NCI-H2029 (cell line): ENCODE measurements around the gene COL9A2.

Source experiments
- DNase-seq: peaks from one replicate; lab custom pipeline; 2025; lab: John Stamatoyannopoulos, UW

COL9A2 gene

DNA sequence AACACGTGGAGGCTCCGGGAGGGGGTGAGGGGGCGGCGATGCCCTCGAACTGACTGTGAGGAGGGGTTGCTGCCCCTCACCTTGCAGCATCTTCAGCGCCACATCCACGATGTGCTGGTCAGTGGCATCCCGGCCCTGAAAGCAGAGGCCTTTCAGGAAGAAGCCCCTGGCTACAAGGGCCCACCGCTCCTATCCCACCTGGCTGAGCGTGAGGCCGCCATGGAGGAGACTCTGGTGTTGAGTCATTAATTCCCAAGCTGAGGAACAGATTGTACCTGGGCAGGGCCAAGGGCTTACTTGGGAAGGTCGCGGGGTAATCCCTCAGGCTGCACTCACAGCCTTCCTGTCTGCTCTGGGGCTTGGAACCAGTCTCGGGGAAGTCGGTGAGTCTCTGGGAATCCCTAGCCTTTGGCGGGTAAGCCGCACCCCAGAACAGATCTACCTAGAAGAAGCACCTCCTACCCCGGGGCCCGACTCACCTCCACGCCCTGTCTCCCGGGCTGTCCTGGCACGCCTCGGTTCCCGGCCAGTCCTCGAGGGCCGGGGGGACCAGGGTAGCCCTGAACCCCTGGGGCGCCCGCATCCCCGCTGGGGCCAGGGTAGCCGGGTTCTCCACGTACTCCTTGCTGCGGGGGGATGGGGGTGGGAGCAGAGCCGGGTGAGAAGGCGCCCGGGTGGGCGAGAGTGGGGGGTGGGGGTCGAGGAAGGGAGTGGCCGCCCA is 13.9 kb downstream of the COL9A2 start:
- no peak for DNase-seq

GRCh38 chr1:40302475-40302874 is 14.6 kb downstream of the COL9A2 start:
- DNase-seq = no peak

DNA sequence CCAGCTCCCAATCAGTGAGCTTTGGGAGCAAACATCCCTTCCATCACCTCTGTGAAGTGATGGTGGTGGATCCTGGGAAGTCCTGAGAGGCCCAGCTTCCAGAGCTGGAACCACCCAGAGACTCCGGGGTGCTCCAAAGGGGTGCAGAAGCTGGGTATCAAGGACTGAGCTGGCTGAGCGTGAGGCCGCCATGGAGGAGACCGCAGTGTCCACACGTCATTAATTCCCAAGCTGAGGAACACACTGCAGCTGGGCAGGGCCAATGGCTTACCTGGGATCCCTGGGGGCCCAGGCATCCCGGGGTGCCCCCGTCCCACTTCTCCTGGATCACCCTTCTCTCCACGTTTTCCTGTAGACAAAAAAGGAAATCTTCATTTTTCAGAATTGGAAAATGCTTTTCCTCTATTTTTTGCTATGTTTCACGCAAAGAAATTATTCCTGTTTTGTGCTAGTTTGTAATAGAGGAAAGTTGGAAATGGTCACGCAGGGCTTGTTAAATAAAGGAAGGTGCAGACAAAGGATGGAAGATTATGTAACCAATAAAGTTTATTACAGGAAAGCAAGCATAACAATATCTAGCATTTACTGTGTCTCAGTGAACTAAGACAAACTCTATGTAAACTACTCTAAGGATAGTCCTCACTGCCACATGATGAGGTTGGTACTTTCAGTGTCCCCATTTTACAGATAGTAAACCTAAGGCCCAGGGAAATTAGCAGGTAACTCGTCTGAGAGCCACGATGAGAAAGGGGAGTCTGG is 15.4 kb downstream of the COL9A2 start:
- DNase-seq = no peak

DNA sequence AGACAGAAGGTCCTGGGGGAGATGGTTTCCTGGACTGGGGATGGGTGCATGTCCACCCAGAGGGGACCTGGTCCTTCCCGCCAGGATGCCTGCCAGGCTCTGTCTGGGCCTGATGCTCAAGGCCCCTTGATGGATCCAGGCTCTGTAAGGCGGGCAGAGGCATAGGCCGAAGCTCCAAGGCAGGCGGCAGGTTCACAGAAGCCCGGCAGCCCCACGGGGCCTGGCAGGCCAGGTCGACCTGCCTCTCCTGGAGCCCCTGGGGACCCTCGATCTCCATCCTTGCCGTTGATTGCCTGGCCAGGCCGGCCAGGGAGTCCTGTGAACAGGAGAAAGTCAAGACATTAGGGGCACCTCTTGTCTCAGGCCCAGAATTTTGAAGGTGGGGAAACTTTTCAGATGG is 16.0 kb downstream of the COL9A2 start:
- no peak for DNase-seq

- DNase-seq = no peak
Measured at GRCh38 chr1:40300651-40301050, 16.4 kb downstream of the COL9A2 start.

GRCh38 chr1:40300249-40300567 is 16.9 kb downstream of the COL9A2 start:
- no peak for DNase-seq

- no peak for DNase-seq
Measured at GRCh38 chr1:40299366-40300248, 17.5 kb downstream of the COL9A2 start.

DNA sequence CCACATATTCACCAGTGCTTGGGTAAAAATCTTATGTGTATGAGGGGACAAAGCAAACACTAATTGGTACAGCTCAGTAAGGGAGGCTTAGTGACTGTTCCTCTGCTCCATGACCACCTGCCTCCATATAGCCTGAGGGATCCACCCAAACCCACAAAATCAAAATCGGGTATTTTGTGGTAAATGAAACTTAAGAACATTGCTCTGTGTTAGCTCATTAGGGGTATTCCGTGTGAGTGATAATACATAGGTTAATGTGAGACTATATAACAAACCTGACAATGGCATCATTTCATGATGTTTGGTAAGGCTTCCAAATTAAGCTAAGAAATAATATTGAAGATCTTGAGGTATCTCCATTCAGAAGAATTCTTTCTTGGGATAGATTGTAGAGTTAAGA is 25.8 kb downstream of the COL9A2 start:
- no peak for DNase-seq

GRCh38 chr1:40281853-40282252 is 35.2 kb downstream of the COL9A2 start:
- DNase-seq = peak; percentile 100

DNA sequence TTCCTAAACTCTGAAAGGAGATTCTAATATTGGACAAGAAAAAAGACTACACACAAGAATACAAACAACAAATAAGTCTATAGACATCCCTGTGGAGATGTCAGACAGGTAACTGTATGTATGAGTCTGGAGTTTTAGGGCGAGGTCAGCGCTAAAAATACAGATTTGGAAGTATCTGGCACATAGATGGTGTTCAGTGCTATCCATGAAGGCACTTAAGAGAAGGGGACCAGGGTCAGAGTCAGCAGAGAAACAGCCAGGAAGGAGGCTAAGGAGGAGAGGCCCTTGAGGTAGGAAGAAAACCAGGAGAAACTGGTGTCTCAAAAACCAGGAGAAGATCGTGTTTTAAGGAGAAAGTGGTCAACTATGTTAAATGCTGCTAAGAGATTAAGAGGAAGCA is 41.0 kb downstream of the COL9A2 start:
- no peak for DNase-seq

DNA sequence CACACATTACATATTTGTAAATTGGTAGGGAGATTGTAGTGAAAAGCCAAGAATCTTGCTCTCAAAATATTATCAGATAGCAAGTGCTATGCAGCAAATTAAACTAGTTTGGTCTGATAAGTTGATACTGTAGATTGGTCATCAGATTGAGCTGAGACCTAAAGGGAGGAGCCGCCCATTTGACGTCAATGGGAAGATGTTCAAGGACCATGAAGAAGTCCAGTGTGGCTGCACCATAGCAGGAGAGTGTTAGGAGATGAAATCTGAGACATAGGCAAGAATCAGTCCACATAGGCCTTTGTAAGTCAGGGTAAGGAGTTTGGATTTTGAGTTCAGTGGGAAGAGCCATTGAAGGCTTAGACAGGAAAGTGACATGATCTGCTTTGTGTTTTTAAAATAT is 42.8 kb downstream of the COL9A2 start:
- DNase-seq = no peak

GRCh38 chr1:40273547-40274166 is 43.4 kb downstream of the COL9A2 start:
- no peak for DNase-seq

DNA sequence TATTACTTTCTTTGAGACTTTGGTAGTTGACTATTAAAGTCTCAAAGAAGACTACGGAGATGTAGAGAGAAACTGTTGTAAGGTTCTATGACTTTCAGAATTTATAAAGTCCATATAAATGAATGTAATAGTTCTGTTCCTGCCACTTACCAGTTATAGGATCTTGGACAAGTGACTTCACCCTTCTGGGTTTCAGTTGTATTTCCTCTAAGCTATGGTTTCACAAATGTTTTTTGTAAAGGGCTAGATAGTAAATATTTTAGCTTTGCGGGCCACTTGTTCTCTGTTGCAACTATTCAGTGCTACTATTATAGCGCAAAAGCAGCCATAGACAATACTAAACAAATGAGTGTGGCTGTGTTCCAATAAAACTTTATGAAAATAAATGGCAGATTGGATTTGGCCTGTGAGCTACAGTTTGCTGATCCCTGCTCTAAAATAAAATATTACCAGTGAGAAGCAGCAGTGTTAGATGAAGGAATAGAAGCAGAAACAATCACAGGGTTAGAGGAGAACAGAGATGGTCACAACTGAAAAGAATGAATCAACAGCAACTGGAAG is 44.4 kb downstream of the COL9A2 start:
- DNase-seq = no peak

DNA sequence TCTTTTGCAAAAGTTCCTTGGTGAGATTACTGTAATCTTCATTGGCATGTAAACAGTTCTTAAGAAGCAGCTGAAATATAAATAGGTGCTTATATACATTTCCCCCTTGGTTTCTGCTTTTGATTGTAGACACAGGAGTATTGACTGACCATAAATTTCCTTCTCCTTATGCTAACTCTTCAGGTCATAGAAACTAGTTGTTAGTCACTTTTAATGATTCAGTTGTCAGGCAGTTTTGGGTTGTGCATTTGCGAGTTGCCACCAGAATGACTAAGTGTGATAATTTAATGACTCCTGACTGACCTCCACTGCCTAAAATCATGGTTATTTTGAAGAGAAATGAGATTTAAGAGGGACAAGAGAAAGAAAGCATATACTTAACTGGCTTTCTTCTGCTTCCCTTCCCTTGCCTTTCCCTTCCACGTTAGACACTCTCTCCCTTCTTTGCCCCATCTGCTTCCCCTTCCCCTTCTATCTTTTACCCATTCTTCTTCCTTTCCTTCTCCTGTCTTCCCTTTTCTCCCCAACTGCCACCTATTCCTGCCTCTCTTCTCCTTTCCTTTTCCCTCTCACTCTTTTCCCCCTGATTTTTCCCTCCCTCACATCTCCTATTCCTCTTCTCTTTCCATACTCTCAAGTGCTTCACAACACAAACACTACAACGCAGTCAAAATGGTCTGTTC is 46.8 kb downstream of the COL9A2 start:
- no peak for DNase-seq

DNA sequence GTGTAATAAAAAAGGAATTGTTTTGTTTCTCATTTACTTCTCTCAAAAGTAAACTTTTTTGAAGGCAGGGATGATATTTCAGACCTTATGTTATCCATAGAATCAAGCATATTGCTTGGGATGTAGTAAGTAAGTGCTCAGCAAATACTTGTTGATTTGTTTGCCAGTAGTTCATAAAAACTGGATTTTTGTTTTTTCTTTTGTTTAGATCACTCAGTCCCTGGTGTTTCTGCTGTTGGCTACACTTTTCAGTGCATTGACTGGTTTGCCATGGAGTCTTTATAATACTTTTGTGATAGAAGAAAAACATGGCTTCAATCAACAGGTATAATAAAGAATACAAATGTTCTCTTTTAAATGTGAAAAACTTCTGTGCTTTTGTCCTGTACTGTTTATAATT is 48.9 kb downstream of the COL9A2 start:
- DNase-seq = no peak

GRCh38 chr1:40267767-40268187 is 49.3 kb downstream of the COL9A2 start:
- DNase-seq = no peak

DNA sequence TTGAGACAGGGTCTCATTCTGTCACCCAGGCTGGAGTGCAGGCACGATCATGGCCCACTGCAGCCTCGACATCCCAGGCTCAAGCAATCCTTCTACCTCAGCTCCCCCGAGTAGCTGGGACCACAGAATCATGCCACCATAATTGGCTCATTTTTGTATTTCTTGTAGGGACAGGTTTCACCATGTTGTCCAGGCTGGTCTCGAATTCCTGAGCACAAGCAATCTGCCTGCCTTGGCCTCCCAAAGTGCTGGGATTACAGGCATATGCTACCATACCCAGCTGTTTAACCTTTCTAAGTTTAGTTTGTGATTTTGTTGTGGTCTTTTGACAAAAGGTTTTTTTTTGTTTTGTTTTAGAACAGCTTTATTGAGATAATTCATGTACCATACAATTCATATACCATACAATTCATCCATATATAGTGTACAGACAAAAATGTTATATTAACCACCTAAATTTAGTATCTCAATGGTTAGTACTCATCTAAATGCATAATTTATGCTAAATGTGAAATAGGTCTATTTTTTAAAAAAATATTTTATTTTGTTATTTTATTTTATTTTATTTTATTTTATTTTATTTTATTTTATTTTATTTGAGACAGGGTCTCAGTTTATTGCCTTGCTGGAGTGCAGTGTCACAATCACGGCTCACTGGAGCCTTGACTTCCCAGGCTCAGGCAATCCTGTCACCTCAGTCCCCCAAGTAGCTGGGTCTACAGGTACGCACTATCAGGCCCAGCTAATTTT is 50.1 kb downstream of the COL9A2 start:
- no peak for DNase-seq

DNA sequence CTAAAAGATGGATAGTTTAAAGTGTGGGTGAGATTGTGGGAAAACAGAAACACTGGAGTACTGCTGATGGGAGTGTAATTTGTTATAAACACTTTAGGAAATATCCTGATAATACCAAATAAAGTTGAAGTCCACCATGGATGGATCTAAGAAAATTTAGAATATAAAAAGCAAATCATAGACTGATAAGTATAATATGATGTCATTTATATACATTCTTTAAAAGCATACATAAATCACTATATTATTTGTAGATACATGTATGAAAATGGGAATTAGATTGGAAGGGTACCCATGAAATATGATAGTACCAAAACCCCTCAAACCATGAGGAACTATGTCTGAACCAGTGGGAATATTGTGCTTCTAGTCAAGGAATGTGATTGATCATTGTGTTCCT is 51.2 kb downstream of the COL9A2 start:
- DNase-seq = no peak

- DNase-seq = no peak
Measured at GRCh38 chr1:40265298-40265697, 51.8 kb downstream of the COL9A2 start.

GRCh38 chr1:40264354-40264781 is 52.7 kb downstream of the COL9A2 start:
- no peak for DNase-seq

DNA sequence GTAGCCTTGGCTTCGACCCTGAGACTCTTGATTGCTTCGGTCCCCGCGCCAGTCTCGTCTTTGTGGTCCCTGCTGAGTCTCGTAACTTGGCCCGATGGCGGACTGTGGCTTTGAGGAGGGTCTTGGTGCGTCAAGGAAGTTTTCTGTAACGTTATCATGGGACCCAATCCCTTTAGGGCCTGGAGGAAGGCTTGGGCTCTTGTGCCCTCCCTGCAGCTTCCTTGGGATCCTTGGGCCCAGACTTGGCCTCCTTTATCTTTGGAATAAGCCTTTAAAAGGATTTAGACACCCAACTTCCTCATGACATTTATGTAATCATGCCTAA is 58.7 kb downstream of the COL9A2 start:
- peak; percentile 68 for DNase-seq
